WI38 (cell line): ENCODE measurements around the gene DGCR2.

Experiments
- H3K4me3 ChIP-seq: 2 replicates; pipeline ENCODE4 v1.5.1; 2011; ENCODE audit warnings: low read depth, mild to moderate bottlenecking, control low read depth, low read length
- CTCF ChIP-seq: IDR thresholded peaks from 2 replicates; pipeline ENCODE4 v1.5.1; 2012; ENCODE audit warnings: low read depth, mild to moderate bottlenecking, control low read depth, low read length

The DGCR2 gene

GRCh38 chr22:19047993-19048392 is 74.2 kb downstream of the DGCR2 start:
- H3K4me3 ChIP-seq = no peak overlapping the region
- TF ChIP-seq CTCF = no peak

- H3K4me3 ChIP-seq = no peak overlapping the region
- TF ChIP-seq CTCF = no peak
Observed at GRCh38 chr22:19046719-19047609, 75.2 kb downstream of the DGCR2 start.

- no peak overlapping the region for H3K4me3 ChIP-seq
- no peak for TF ChIP-seq CTCF
Observed at GRCh38 chr22:19046287-19046686, 75.9 kb downstream of the DGCR2 start.

GRCh38 chr22:19045094-19045493 is 77.1 kb downstream of the DGCR2 start:
- no peak overlapping the region for H3K4me3 ChIP-seq
- TF ChIP-seq CTCF = no peak

GRCh38 chr22:19044381-19044780 is 77.8 kb downstream of the DGCR2 start:
- no peak for TF ChIP-seq CTCF

GRCh38 chr22:19043121-19044085 is 78.8 kb downstream of the DGCR2 start:
- no peak overlapping the region for H3K4me3 ChIP-seq
- no peak for TF ChIP-seq CTCF

More at GRCh38 chr22:19044381-19044780, 77.8 kb downstream of the DGCR2 start:
- H3K4me3 ChIP-seq = no peak overlapping the region
